ENCODE data around the gene HOXA7. TPM values are rescaled to one million over a fixed set of nuclear protein-coding genes. Genes with fewer than 3 reads are reported as not detected.

The HOXA7 gene
- total and polyA plus RNA-seq, 7 donors, result 2.9 to 10.2 (median 6.2) TPM

DNA sequence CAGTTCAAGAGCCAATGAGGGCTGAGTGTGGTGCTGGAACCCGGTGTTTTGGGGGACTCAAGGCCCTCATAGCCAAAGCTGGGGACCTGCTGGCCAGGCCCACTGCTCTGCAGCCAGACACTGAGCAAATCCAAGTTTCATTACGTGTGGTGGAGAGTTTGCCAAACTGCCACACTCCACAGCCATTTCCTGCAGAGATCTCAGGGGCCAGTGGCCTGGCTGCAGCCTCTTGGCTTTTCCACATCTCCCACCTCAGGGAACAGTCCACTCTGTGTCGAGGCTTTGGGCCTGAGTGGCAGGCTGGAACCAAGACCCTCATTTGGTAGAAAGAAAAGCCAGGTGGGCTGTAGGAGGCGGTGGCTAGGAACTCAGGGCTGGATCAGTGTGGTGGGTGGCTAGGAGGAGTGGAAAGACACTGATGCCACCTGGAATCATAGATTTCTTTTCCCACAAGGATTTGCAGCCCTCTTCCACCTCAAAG is 25.4 kb upstream of the HOXA7 start:
- no peak overlapping the region for H3K27ac ChIP-seq
- H3K27me3 ChIP-seq (ENCODE audit: insufficient read depth in 3 of 3, low read length in 2 of 3), result peaks cover 0 to 55% (median 7%) of the 10 kb centered on the region in 3 donors
- TF ChIP-seq, protein P1, sequence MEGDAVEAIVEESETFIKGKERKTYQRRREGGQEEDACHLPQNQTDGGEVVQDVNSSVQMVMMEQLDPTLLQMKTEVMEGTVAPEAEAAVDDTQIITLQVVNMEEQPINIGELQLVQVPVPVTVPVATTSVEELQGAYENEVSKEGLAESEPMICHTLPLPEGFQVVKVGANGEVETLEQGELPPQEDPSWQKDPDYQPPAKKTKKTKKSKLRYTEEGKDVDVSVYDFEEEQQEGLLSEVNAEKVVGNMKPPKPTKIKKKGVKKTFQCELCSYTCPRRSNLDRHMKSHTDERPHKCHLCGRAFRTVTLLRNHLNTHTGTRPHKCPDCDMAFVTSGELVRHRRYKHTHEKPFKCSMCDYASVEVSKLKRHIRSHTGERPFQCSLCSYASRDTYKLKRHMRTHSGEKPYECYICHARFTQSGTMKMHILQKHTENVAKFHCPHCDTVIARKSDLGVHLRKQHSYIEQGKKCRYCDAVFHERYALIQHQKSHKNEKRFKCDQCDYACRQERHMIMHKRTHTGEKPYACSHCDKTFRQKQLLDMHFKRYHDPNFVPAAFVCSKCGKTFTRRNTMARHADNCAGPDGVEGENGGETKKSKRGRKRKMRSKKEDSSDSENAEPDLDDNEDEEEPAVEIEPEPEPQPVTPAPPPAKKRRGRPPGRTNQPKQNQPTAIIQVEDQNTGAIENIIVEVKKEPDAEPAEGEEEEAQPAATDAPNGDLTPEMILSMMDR (IDR thresholded peaks at IDR 0.05), result no peak
- no peaks in the 10 kb centered on the region for H3K9me3 ChIP-seq
- no peaks in the 10 kb centered on the region for H3K36me3 ChIP-seq (ENCODE audit: insufficient read depth in 1 of 2, low read depth in 1 of 2)
- DNase-seq, result no peak
- intact Hi-C loops (cut with DNase I), result no loop called here
- H3K4me3 ChIP-seq, result no peak overlapping the region
- peaks cover 33% of the 10 kb centered on the region for H3K4me1 ChIP-seq
- no peak for ATAC-seq
- 77 to 90% (median 83%) methylated on average over 4 of the region's 4 CpGs for WGBS, 3 donors

DNA sequence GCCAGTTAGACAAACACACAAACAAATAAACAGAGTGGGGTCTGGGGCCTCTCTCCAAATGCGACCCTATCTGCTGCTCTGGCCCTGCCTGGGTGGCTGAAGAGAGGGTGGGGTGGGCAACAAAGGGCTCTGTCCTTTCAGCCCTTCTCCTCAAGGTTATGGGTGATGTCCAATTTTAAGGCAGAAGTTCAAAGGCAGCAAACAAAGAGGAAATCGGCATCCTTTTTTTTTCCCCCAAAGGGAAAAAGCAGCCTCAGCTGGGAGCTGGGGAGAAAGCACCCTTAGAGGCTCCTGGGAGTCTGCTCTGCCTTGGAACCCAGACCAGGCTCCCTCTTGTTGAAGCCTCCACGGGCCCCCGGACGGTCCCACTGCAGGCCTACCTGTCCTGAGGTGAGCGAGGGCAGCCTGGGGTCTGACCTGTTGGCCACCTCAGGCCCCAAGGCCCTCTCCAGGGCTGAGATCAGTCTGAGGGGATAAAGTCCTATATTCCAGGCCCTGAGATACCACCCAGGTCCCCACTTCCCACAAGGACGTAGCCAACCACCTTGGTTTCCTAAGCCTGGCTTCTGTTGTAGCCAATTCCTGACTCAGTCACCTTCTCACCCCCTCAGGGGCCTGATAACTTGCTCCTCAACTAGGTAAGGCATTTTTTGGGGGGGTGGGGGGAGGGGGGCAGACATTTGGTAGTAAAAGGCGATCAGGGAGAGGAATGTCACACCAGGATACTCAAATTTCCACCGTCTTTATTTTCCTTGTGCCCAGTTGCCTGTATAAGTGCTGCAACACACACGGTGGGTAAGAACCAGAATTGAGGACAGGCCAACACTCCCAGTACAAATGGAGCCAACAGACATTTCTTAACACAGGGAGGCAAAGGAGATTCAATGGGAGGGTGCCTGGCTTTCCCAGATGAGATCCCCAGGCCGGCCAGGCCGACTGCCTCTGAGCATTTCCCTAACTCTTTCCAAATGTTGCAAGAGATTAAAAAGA is 24.3 kb upstream of the HOXA7 start:
- Histone ChIP-seq H3K4me3 (no peak overlapping the region), H3K4me1 (peaks cover 36% of the 10 kb centered on the region), H3K27ac (no peak overlapping the region), H3K36me3 (ENCODE audit: insufficient read depth in 1 of 2, low read depth in 1 of 2) (no peaks in the 10 kb centered on the region), H3K9me3 (no peaks in the 10 kb centered on the region), H3K27me3 (ENCODE audit: insufficient read depth in 3 of 3, low read length in 2 of 3) (peaks cover 0 to 45% (median 4%) of the 10 kb centered on the region in 3 donors)
- no peak for ATAC-seq
- intact Hi-C loops (cut with DNase I), result no loop called here
- 88 to 92% (median 88%) methylated on average over 12 of the region's 12 CpGs for WGBS, 3 donors
- peak in 1 of 2 donors; percentile 52 for DNase-seq
- TF ChIP-seq, protein P1 (IDR thresholded peaks at IDR 0.05), result no peak

DNA sequence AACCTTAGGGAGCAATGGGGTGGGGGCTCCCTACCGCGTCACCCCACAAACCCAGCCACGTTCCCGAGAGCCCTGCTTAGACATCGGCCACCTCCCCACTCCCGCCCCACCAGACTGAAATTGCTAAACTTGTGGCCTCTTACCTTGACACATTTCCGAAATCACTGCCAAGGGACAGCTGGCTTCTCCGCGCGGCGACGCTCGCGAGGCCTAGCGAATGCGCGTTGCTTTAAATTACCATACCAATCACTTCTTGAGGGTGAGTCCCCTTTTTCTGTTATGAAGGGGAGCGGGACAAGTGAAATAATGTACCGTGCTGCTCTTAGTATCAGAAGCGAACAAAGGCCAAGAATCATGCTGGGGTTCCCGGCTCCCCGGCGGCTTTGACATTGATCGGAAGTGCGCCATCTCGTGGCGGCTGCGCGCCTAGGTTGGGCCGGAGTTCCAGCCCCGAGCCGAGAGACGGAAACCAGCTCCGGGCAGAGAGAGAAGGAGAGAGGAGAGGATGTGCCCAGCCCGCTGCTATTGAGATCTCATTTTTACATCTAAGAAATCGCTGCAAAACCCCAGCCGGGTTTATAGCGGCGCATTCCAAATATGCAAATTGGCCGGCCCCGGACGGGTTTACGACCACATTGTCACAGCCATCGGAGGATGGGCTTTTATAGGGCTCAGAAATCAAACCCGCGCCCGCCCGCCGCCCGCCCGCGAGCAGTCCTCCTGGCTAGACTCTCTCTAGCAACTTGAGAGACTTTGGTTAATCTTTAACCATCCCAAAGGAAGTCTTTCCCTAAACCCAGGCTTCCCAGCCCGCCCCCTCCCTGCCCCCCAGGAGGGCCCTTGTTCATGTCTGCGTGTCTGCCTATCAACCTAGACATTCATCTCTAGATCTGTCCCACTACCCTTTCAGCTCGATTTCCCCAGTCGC is 23.3 kb upstream of the HOXA7 start:
- Histone ChIP-seq H3K9me3 (no peaks in the 10 kb centered on the region), H3K36me3 (ENCODE audit: insufficient read depth in 1 of 2, low read depth in 1 of 2) (no peaks in the 10 kb centered on the region), H3K4me3 (peak overlapping the region; percentile 79), H3K4me1 (peaks cover 33% of the 10 kb centered on the region), H3K27me3 (ENCODE audit: insufficient read depth in 3 of 3, low read length in 2 of 3) (peaks cover 0 to 35% (median 4%) of the 10 kb centered on the region in 3 donors), H3K27ac (peak overlapping the region; percentile 92)
- intact Hi-C loops (cut with DNase I), result no loop called here
- WGBS, 3 donors, result 15 to 19% (median 17%) methylated on average over 56 of the region's 56 CpGs
- DNase-seq (peak; percentile 72 to 90), ATAC-seq (peak; percentile 71 to 72 (median 72))
- TF ChIP-seq, protein P1 (IDR thresholded peaks at IDR 0.05), result peak; percentile 93

DNA sequence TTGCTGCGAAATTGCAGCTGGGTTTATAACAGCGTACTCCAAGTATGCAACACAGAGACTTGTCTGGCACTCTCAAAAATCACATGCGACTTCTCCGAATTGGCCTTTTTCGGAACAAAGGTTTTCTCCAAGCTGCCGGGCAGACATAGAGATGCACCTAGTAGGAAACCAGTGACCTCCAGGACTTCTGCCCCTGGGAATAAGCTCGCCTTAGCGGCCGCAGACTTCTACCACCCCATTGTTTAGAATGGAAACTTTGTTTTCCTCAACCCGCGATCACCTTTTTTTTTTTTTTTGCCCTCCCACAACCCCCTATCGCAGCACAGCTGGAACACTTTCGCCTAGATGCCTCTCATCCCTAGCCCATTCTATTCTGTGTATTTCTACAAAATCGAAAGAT is 22.6 kb upstream of the HOXA7 start:
- Histone ChIP-seq H3K36me3 (ENCODE audit: insufficient read depth in 1 of 2, low read depth in 1 of 2) (no peaks in the 10 kb centered on the region), H3K4me1 (peaks cover 33% of the 10 kb centered on the region), H3K4me3 (peak overlapping the region; percentile 79), H3K9me3 (no peaks in the 10 kb centered on the region), H3K27me3 (ENCODE audit: insufficient read depth in 3 of 3, low read length in 2 of 3) (peaks cover 0 to 28% (median 4%) of the 10 kb centered on the region in 3 donors), H3K27ac (peak overlapping the region; percentile 92)
- intact Hi-C loops (cut with DNase I), result no loop called here
- ATAC-seq, result no peak
- DNase-seq, result no peak
- TF ChIP-seq, protein P1 (IDR thresholded peaks at IDR 0.05), result no peak
- WGBS, 3 donors, result 31 to 45% (median 41%) methylated on average over 14 of the region's 14 CpGs
